ENCODE measurements around the gene RARRES1.

Gene RARRES1

GRCh38 chr3:158763421-158763820 is 31.2 kb upstream of the RARRES1 start:
- no peak for DNase-seq

GRCh38 chr3:158762701-158763100 is 30.4 kb upstream of the RARRES1 start:
- DNase-seq = no peak

GRCh38 chr3:158761350-158761749 is 29.1 kb upstream of the RARRES1 start:
- DNase-seq = no peak

- no peak for DNase-seq
Observed at GRCh38 chr3:158755421-158755820, 23.2 kb upstream of the RARRES1 start.

GRCh38 chr3:158753854-158754253 is 21.6 kb upstream of the RARRES1 start:
- DNase-seq = no peak

GRCh38 chr3:158751316-158751715 is 19.1 kb upstream of the RARRES1 start:
- DNase-seq = no peak

- no peak for DNase-seq
Observed at GRCh38 chr3:158750016-158750415, 17.8 kb upstream of the RARRES1 start.

- DNase-seq = no peak
Observed at GRCh38 chr3:158749526-158749925, 17.3 kb upstream of the RARRES1 start.

GRCh38 chr3:158748237-158748828 is 16.1 kb upstream of the RARRES1 start:
- DNase-seq = peak; percentile 19

- DNase-seq = no peak
Observed at GRCh38 chr3:158747417-158747816, 15.2 kb upstream of the RARRES1 start.

GRCh38 chr3:158745551-158745950 is 13.3 kb upstream of the RARRES1 start:
- no peak for DNase-seq

- no peak for DNase-seq
Observed at GRCh38 chr3:158744567-158745288, 12.5 kb upstream of the RARRES1 start.

GRCh38 chr3:158743664-158744566 is 11.7 kb upstream of the RARRES1 start:
- DNase-seq = no peak

GRCh38 chr3:158742871-158743663 is 10.8 kb upstream of the RARRES1 start:
- no peak for DNase-seq

GRCh38 chr3:158739661-158740060 is 7.4 kb upstream of the RARRES1 start:
- no peak for DNase-seq

GRCh38 chr3:158739078-158739477 is 6.8 kb upstream of the RARRES1 start:
- no peak for DNase-seq

- no peak for DNase-seq
Observed at GRCh38 chr3:158738653-158739052, 6.4 kb upstream of the RARRES1 start.

- no peak for DNase-seq
Observed at GRCh38 chr3:158737976-158738615, 5.8 kb upstream of the RARRES1 start.

GRCh38 chr3:158737410-158737809 is 5.2 kb upstream of the RARRES1 start:
- no peak for DNase-seq

GRCh38 chr3:158735296-158736033 is 3.2 kb upstream of the RARRES1 start:
- DNase-seq = no peak

- no peak for DNase-seq
Observed at GRCh38 chr3:158733656-158734055, 1.4 kb upstream of the RARRES1 start.

- DNase-seq = no peak
Observed at GRCh38 chr3:158732856-158733200, 571 bp upstream of the RARRES1 start.

Data from CD4-positive, alpha-beta T cell treated with Interleukin-15 for 1 hour (primary cell).